Endothelial cell of umbilical vein (primary cell): ENCODE data around the gene SIPA1L3. TPM values are rescaled to one million over a fixed set of nuclear protein-coding genes. Genes with fewer than 3 reads are reported as not detected.

Experiments
- BruUV-seq: library from RNA; stranded (reverse); fragments of 400-500 nt; replicated peaks from 2 replicates; lab custom pipeline; 2021; lab: Mats Ljungman, UMichigan
- CTCF ChIA-PET: fragments of 300-600, 350-600 bp; sonication (Branson Sonifier 250); formaldehyde crosslinking; loops from one replicate; lab custom pipeline; 2021; ENCODE audit warnings: antibody characterized with exemption, inconsistent platforms; lab: Charles Lee
- POLR2A ChIA-PET: fragments of 300-600, 350-600 bp; sonication (Branson Sonifier 250); formaldehyde crosslinking; loops from one replicate; lab custom pipeline; 2021; ENCODE audit warnings: antibody characterized with exemption, inconsistent platforms; lab: Charles Lee
- DNase-seq: peaks from one replicate; pipeline ENCODE4 v3.0.0-alpha.2; 2011; ENCODE audit warnings: low read depth, low spot score
- FAIRE-seq: peaks from 2 replicates; lab custom pipeline; 2011; peaks lifted over from hg19 to GRCh38; lab: Jason Lieb, UNC
- H2AFZ ChIP-seq: 2 replicates; pipeline ENCODE4 v1.6.0; 2012; ENCODE audit warnings: low read depth, low read length, control low read depth, inconsistent platforms
- H3K27ac ChIP-seq: 2 replicates; pipeline ENCODE4 v1.5.1; 2011; ENCODE audit warnings: low read depth, mild to moderate bottlenecking, control low read depth, low read length, moderate library complexity; ENCODE audit not compliant: insufficient read depth
- H3K27me3 ChIP-seq, 2 experiments: 2 replicates each; pipeline versions ENCODE4 v1.6.0 to v1.6.1; 2011; ENCODE audit warnings: low read length in 2 of 2, mixed read lengths in 1 of 2; ENCODE audit not compliant: control insufficient read depth in 2 of 2, insufficient read depth in 2 of 2
- H3K36me3 ChIP-seq, 2 experiments: 2 replicates in 1 of 2; 3 replicates in 1 of 2; pipeline ENCODE4 v1.5.1; 2011; ENCODE audit warnings: low read length in 2 of 2, mild to moderate bottlenecking in 1 of 2, moderate library complexity in 1 of 2; ENCODE audit not compliant: control insufficient read depth in 2 of 2, insufficient read depth in 2 of 2; ENCODE audit errors: extremely low read depth in 1 of 2
- H3K4me1 ChIP-seq: 3 replicates; pipeline ENCODE4 v1.5.1; 2011; ENCODE audit warnings: mild to moderate bottlenecking, low read length; ENCODE audit not compliant: control insufficient read depth, insufficient read depth; ENCODE audit errors: extremely low read depth
- H3K4me2 ChIP-seq: 2 replicates; pipeline ENCODE4 v1.6.1; 2011; ENCODE audit warnings: low read length, control low read depth, mixed read lengths; ENCODE audit not compliant: insufficient read depth
- H3K4me3 ChIP-seq, 3 experiments: fragments of 200-600 bp in 1 of 3; sonication (generic), shearing (Covaris generic) in 1 of 3; replicated peaks in 1 of 3; 2 replicates each; pipeline ENCODE4 v1.5.1; 2011 to 2016; ENCODE audit warnings: control low read depth in 3 of 3, low read length in 3 of 3, mild to moderate bottlenecking in 2 of 3, inconsistent platforms in 1 of 3, low read depth in 1 of 3, moderate library complexity in 1 of 3; ENCODE audit not compliant: insufficient read depth in 1 of 3
- H3K79me2 ChIP-seq: 2 replicates; pipeline ENCODE4 v1.6.0; 2012; ENCODE audit warnings: low read length, inconsistent platforms; ENCODE audit not compliant: control insufficient read depth, insufficient read depth
- H3K9ac ChIP-seq: replicated peaks from 2 replicates; pipeline ENCODE3; 2011; ENCODE audit warnings: low read length, control low read depth; ENCODE audit not compliant: insufficient read depth; ENCODE audit errors: extremely low read depth
- H3K9me1 ChIP-seq: replicated peaks from 3 replicates; pipeline ENCODE4 v1.6.0; 2011; ENCODE audit warnings: mild to moderate bottlenecking, low read length; ENCODE audit not compliant: control insufficient read depth, insufficient read depth; ENCODE audit errors: extremely low read depth
- H3K9me3 ChIP-seq: replicated peaks from 2 replicates; pipeline ENCODE4 v1.5.1; 2012; ENCODE audit warnings: low read length, inconsistent platforms; ENCODE audit not compliant: control insufficient read depth, insufficient read depth
- H4K20me1 ChIP-seq: replicated peaks from 2 replicates; pipeline ENCODE3; 2011; ENCODE audit warnings: mild to moderate bottlenecking, low read length; ENCODE audit not compliant: control insufficient read depth, insufficient read depth; ENCODE audit errors: extremely low read depth
- EZH2 ChIP-seq: IDR thresholded peaks from 2 replicates; pipeline ENCODE4 v1.6.1; 2012; ENCODE audit warnings: borderline replicate concordance, low read depth, mild to moderate bottlenecking, moderate library complexity, low read length, inconsistent platforms; ENCODE audit not compliant: severe bottlenecking
- GATA2 ChIP-seq: IDR thresholded peaks from 2 replicates; pipeline ENCODE4 v1.7.0; 2011; ENCODE audit warnings: low read depth, mild to moderate bottlenecking, moderate library complexity, mixed read lengths, low read length; ENCODE audit not compliant: insufficient read length, insufficient read depth
- JUN ChIP-seq: IDR thresholded peaks from 2 replicates; pipeline ENCODE4 v1.6.1; 2011; ENCODE audit warnings: borderline replicate concordance, low read depth; ENCODE audit not compliant: insufficient read length, insufficient read depth
- dilution Hi-C: fragments of 300-500 bp; cut with MboI; formaldehyde crosslinking; loops from one replicate; pipeline ENCODE4 v1.15.0; 2019; ENCODE audit warnings: low sequenced_read_pairs; ENCODE audit not compliant: extremely low pct_ligation_motif_present
- intact Hi-C: fragments of 100-400 bp; cut with micrococcal nuclease; formaldehyde crosslinking; loops from one replicate; pipeline ENCODE4 v1.10.0; 2022
- polyA plus RNA-seq, 4 experiments: library from polyadenylated mRNA; depleted of rRNA in 3 of 4; stranded (reverse) in 3 of 4; unstranded in 1 of 4; fragments of >200 nt; gene quantifications; 2 replicates each; pipeline versions ENCODE4 v1.2.1 to v1.2.3, GENCODE V29; 2011 to 2012; ENCODE audit warnings: missing spikeins in 1 of 4
- total RNA-seq: library from RNA; stranded (reverse); gene quantifications from 2 replicates; pipeline ENCODE4 v1.2.3, GENCODE V29; 2021
- TF ChIP-seq, protein P1 (sequence below): IDR thresholded peaks from 2 replicates; pipeline ENCODE4 v1.6.1; 2011; ENCODE audit not compliant: insufficient read depth, insufficient read length

The SIPA1L3 gene
- total and polyA plus RNA-seq, 2 donors (not counting 3 experiments of a cell fraction or from before 2014, with no cell fraction given) = 14.2 to 47.2 TPM

DNA sequence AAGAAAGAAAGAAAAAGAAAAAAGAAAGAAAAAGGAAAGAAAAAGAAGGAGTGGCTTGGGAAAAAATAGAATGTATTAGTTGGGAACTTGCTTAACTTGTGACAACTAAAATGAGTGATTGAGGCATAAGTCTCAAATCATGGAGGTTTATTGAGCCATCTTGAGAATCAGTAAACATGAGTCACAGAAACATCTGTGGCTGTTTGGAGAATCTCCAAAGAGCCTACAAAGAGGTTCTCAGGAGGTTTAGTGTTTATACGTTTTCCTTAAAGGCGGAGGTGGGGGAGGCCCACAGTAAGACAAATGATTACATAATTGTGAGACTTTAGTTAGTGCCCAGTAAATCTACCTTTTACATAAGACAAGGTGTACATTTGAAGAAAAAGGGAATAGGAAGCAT is 39.2 kb upstream of the SIPA1L3 start:
- Histone ChIP-seq H3K4me2 (no peak overlapping the region), H3K36me3 (no peaks in the 10 kb centered on the region), H2AFZ (no peak overlapping the region), H3K4me3 (no peak overlapping the region), H3K4me1 (no peaks in the 10 kb centered on the region), H3K9ac (no peak overlapping the region), H4K20me1 (no peaks in the 10 kb centered on the region), H3K27me3 (no peaks in the 10 kb centered on the region), H3K9me1 (no peaks in the 10 kb centered on the region), H3K27ac (no peak overlapping the region), H3K9me3 (no peaks in the 10 kb centered on the region), H3K79me2 (no peaks in the 10 kb centered on the region)
- intact Hi-C loops (no loop called here), dilution Hi-C loops (no loop called here)
- no TSS peak for BruUV-seq
- FAIRE-seq = no peak
- POLR2A ChIA-PET = no interaction called here
- DNase-seq = no peak
- CTCF ChIA-PET = no interaction called here
- TF ChIP-seq GATA2 = no peak

GRCh38 chr19:37869766-37870340 is 37.2 kb upstream of the SIPA1L3 start:
- TF ChIP-seq GATA2 = no peak
- TF ChIP-seq, protein P1, sequence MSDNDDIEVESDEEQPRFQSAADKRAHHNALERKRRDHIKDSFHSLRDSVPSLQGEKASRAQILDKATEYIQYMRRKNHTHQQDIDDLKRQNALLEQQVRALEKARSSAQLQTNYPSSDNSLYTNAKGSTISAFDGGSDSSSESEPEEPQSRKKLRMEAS = no peak
- no peak for TF ChIP-seq EZH2
- TF ChIP-seq JUN = no peak
- H3K36me3 ChIP-seq = no peaks in the 10 kb centered on the region
- intact Hi-C loops (no loop called here), dilution Hi-C loops (no loop called here)
- BruUV-seq = no TSS peak
- no peak overlapping the region for H2AFZ ChIP-seq
- no peak overlapping the region for H3K9ac ChIP-seq
- no peaks in the 10 kb centered on the region for H3K4me1 ChIP-seq
- CTCF ChIA-PET = no interaction called here
- no peak overlapping the region for H3K4me2 ChIP-seq
- no peaks in the 10 kb centered on the region for H3K9me1 ChIP-seq
- no peaks in the 10 kb centered on the region for H3K79me2 ChIP-seq
- FAIRE-seq = no peak
- H3K27ac ChIP-seq = no peak overlapping the region
- no peaks in the 10 kb centered on the region for H4K20me1 ChIP-seq
- POLR2A ChIA-PET = no interaction called here
- H3K4me3 ChIP-seq = no peak overlapping the region
- H3K9me3 ChIP-seq = no peaks in the 10 kb centered on the region
- DNase-seq = no peak
- no peaks in the 10 kb centered on the region for H3K27me3 ChIP-seq
